HG03108 (cell line): ENCODE measurements around the gene CDC34.
"Not testable (repeated sequence)": the region's sequence is repeated elsewhere in the genome, so short reads cannot be mapped to it uniquely, and the experiment has no call there.

ENCODE experiments used
- ATAC-seq: cut with Tn5 transposase; IDR thresholded peaks from one replicate; pipeline ENCODE4 v1.9.1; 2021; ENCODE audit warnings: moderate library complexity; ENCODE audit not compliant: unreplicated experiment

The CDC34 gene

DNA sequence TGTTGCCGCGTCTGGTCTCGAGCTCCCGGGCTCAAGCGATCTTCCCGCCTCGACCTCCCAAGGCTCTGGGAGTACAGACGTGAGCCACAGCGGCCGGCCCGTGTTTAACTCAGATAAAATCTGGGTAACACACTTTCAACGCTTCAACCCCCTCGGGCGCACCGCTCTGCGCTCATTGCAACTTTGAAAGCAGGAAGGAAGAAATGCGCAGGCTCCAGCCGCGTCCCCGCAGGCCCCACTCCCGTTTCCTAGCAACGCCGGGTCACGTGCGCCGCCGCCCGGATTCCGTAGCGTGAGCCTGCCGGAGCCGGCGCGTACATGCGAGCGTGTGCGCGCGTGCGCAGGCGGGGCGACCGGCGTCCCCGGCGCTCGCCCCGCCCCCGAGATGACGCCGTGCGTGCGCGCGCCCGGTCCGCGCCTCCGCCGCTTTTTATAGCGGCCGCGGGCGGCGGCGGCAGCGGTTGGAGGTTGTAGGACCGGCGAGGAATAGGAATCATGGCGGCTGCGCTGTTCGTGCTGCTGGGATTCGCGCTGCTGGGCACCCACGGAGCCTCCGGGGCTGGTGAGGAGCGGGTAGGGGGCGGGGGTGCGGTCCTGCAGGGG lies 40.7 kb downstream of the CDC34 start, which contains the start of gene BSG:
BSG (plus strand) TSS at position 457 of the 603 bp plus-strand sequence; CDS start at position 496, 39 bp downstream.
- ATAC-seq: peak; percentile 66

DNA sequence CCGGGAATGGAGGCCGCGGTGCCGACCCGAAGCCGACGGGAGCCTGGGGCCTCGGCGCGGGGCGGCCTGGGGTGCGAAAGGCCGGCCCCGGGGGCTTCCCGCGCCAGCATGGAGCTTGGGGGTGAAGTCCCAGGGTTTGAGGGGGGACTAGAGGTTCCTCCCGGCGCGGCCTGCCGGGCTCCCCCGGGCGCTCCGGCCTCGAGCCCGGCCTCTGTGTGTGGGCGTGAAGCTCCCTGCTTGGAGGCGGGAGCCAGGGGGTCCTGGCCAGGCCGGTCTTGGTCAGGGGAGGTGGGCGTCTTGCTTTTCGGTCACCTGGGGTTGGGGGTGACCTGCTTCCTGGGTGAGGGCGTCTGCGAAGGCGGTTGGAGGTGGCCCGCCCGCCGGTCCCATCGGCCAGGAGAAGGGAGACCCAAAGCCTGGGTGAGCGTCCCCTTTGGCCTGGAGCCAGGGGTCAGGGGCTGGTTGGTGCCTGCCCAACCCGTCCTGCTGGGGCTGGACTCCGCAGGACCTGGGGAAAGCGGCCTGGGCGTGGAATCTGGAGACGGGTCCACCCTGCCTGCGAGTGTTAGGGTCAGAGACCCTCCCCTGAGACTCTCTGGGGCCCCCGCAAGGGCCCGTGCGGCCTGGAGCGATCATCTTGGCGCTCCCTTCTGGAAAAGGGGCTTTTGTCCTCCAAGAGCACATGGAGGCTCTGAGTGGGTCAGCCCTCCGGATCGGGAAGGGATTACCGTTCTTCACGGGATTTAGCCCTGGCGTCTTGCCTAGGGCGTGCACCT lies 41.4 kb downstream of the CDC34 start:
- ATAC-seq: peak; percentile 15

DNA sequence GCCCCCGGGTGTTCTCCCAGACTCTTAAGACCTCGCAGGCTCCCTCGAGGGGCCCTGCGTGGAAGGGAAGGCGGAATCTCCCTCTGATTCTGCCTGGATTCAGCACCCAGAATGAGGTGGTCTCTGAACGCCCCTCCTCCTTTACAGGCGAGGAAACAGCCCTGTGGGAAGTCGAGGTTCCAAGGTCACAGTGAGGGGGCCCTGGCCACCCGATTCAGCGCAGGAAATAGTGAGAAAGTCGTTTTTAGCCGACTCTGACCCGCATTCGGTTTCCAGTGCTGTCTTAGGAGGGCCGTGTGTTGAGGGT lies 41.9 kb downstream of the CDC34 start:
- ATAC-seq: no peak

DNA sequence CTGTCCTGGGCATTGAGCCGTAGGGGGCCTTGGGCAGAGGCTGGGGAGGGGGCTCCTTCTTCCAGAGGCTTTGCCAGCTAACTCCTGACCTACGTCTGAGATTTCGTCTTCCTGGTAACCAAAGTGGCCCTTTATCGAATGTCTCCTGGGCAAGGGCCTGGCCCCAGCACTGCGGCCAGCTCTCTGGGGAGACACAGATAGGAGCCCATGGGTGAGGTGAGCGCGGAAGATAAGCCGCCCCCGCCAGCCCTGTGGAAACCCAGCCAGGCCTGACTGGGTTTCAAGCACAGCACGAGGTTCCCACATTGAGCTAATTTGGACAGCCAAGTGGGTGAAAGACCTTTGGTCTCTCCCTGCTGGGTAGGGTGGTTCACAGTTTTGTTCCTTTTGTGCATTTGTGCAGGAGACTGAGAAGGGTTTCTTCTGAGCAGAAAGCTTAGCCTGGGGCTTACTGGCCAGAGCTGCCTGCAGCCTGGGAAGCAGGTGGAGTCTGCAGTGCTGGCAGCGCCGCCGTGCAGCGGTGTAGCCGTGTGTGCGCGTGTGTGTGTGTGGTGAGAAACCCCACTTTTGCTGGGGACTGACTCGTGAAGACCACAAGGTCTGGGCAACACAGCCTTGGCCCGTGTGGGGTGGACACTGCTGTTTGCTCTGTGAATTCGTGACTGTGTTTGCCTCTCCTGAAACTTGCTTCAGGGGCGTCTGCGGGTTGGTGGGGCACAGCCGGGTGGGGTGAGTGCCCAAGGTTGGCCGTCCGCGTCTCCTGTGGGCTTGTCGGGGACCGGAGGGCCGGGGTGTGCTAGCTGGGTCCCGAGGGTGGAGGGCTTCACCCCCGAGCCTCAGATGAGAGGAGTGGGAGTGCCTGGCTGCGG lies 43.3 kb downstream of the CDC34 start:
- ATAC-seq: no peak

DNA sequence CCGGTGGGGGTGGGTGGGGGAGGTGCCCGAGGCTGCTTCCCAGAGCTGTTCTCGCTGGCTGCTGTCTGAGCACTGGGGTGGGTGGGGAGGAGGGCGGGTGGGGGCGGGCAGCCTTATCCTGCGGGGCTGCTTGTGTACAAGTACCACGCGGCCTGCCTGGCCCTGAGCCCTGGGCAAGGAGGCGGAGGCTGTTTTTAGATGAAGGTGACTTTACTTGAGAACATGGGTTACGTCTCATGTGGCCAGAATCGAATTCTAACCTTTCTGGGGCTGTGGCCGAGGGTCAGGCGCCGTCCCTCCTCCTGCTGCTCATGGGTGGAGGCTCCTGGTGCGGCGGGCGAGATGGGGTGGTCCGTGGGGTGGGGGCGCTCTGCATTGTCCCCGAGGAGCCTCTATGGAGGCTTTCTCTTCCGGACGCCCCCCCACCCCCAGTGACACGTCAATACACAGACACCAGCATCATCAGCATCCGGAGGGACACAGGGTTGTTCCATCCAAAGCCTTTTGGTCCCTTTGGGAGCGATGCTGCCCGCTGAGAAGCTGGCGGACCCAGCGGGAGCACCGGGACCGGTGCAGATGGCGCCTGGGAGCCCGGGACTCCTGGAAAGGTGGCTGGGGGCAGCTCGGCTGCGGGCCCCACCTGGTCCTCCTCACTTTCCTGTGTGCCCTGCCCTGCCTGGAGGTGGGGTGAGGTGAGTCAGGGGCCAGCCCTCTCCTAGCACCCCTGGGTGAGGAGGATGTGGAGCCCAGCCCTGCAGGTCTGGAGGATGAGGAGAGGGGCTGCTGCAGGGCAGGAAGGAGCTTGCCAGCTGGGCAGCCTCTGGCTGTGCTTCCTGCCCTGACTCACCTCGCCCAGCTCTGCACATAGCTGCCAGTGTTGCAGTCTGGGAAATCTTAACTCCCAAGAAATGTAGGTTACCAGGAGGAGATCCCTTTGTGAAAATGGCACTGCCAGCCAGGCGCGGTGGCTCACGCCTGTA lies 44.3 kb downstream of the CDC34 start:
- ATAC-seq: no peak

DNA sequence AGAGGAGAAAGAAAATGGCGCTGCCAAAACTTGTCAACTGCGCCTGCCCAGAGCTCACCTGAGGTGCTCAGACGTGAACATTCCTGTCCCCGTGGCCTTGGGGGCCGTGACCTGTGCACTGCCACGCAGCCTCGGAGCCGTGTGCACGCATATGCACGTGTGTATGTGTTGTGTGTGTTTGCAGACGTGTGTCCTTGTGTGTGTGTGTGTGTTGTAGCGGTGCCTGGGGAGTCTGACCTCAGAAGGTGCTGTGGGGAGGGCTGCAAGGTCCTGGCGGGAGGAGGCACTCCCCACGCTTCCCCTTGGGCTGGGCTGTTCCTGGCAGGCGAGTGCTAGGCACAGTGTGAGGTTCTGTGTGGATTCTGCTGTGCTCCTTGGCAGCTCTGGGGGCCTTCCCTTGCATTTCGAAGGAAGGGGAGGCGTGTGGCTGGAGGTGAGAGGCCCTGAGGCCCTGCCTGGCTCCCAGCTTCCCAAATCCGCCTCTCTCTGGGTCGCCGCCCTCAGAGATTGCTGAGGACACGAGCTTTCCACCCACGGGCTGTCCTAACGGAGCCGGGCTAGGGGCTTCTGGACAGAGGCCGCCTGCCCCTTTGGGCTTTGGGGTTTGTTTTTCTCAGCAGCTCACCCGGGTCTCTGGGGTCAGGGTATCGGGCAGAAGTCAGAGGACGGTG lies 45.3 kb downstream of the CDC34 start:
- ATAC-seq: no peak

DNA sequence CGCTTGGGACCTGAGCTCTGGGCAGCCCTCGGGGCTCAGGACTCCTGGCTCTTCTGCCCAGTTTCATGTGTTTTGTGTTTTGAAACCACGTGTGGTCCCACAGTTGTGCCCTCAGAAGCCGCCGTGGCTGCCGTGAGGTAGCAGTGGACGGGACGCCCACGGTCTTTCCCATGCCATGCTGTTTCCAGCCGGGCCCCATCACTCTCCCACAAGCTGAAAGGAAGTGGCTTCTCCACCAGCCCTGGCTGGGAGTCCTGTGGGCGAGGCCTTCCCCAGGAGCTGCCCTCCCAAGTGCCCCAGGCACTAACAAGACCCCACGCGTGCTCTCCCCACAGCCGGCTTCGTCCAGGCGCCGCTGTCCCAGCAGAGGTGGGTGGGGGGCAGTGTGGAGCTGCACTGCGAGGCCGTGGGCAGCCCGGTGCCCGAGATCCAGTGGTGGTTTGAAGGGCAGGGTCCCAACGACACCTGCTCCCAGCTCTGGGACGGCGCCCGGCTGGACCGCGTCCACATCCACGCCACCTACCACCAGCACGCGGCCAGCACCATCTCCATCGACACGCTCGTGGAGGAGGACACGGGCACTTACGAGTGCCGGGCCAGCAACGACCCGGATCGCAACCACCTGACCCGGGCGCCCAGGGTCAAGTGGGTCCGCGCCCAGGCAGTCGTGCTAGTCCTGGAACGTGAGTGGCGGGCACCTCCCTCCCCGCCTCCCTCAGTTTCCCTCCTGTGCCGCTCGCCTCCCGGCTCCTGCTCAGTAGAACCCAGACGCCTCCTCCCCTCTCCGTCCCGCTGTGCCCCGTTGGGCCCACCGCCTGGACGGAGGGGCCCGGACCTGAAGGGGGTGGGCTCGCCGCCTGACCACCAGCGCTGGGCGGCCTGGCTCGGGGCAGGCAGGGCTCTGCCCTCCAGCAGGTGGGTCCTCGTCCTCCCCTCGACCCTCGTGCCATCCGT lies 46.2 kb downstream of the CDC34 start:
- no peak for ATAC-seq

DNA sequence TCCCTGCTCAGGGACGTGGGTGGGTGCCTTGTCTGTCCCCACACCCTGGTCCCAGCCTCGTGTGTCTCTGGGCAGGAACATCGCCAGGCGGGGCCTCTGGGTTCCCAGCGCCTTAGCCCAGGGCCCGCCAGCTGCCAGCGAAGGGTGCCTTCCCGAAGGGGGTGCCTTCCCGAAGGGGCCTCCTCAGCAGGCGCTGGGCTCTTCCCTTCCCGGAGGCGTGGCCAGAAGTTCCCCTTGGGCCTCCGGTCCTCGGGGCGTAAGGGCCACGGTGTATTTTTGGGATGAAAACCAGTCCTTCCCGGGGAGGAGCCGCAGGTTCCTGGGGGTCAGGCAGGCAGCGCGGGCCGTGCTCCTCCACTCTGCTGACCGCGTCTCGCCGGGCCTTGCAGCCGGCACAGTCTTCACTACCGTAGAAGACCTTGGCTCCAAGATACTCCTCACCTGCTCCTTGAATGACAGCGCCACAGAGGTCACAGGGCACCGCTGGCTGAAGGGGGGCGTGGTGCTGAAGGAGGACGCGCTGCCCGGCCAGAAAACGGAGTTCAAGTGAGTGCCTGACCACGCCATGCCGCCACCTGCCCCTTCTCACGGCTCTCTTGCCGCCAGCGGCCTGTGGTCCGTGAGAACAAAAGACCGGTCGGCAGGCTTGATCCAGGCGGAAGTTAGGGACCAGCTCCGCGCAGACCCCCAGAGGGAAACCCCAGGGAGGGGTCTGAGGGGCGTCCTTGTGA lies 47.7 kb downstream of the CDC34 start:
- ATAC-seq: no peak

DNA sequence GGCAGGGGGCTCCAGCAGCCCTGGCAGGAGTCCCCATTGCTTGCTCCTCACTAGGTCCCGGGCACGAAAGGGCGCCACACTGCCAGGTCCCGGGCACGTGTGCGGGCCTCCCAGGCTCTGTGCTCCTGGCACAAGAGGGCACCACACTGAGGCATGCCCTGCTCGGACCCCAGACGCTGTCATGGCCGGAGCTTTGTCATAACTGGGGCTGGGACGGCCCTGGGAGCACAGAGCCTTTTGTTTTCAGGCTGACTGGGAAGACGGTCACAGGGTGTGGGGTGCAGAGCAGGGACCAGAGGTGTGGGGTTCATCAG lies 48.2 kb downstream of the CDC34 start:
- ATAC-seq: no peak

DNA sequence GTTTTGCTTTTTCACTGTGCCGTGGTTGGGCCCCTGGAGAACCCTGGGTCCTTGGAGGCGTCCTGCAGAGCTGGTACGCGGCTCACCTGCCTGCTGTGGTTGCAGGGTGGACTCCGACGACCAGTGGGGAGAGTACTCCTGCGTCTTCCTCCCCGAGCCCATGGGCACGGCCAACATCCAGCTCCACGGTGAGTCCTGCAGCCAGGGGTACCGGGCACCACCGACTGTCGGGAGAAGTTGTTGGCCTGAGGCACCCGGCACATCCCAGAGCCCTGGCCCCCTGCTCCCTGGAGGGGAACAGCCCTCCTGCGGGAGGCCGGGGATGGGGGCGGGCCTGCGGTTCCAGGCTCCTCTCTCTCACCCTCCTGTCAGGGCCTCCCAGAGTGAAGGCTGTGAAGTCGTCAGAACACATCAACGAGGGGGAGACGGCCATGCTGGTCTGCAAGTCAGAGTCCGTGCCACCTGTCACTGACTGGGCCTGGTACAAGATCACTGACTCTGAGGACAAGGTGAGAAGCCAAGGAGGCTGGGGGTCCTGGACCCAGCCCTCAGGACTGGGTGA lies 48.8 kb downstream of the CDC34 start:
- ATAC-seq: no peak

DNA sequence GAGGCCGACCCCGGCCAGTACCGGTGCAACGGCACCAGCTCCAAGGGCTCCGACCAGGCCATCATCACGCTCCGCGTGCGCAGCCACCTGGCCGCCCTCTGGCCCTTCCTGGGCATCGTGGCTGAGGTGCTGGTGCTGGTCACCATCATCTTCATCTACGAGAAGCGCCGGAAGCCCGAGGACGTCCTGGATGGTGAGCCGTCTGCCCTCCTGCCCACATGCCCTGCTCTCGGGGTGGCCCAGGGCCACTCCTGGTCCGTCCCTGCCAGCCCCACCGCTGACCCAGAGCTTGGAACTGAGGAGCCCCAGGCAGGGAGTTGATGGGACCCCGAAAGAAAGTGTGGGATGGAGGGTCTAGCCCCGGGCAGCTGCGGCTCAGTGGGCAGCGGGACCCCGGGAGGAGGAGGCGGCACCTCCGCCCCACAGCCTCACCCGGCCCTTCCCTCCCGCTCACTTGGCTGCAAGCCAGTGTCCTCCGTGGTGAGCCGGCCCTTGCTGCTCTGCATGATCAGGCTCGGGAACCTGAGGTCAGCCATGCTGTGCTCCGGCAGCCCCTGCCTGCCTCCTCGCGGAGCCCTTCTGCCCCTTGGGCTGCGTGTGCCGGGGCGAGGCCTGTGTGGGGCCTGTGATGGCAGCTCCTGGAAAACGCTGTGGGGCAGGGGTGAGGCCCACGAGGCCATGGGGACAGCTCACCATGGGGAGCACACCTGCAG lies 50.0 kb downstream of the CDC34 start:
- ATAC-seq: no peak

DNA sequence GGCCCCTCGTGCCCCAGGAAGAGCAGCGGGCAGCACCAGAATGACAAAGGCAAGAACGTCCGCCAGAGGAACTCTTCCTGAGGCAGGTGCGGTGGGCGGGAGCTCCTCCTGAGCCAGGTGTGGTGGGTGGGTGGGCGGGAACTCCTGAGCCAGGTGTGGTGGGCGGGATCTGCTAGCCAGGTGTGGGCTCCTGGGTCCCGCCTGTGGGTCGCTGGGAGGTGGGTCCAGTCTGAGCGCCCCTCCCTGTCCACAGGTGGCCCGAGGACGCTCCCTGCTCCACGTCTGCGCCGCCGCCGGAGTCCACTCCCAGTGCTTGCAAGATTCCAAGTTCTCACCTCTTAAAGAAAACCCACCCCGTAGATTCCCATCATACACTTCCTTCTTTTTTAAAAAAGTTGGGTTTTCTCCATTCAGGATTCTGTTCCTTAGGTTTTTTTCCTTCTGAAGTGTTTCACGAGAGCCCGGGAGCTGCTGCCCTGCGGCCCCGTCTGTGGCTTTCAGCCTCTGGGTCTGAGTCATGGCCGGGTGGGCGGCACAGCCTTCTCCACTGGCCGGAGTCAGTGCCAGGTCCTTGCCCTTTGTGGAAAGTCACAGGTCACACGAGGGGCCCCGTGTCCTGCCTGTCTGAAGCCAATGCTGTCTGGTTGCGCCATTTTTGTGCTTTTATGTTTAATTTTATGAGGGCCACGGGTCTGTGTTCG lies 51.1 kb downstream of the CDC34 start:
- no peak for ATAC-seq

DNA sequence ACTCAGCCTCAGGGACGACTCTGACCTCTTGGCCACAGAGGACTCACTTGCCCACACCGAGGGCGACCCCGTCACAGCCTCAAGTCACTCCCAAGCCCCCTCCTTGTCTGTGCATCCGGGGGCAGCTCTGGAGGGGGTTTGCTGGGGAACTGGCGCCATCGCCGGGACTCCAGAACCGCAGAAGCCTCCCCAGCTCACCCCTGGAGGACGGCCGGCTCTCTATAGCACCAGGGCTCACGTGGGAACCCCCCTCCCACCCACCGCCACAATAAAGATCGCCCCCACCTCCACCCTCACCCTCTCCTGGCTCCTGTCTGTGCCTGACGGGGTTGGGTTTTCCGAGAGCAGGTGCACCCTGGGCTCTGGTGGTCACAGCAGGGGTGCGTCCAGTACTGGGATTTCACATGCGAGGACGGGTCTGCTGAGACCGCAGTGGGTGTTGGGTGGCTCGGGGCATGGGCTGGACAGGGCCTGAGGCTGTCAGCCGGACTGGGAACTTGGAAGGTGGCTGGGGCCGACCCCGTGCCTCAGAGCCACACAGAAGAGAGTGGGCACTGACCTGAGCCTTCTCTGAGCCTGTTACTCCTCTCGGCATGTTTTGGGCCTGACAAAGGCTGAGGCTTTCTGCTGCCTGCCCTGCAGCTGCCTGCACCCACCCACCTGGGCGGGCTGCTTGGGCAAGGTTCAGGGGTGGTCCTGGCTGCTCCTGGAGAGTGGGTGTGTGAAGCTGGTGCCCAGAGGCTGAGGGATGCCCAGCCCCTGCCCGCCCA lies 51.8 kb downstream of the CDC34 start:
- ATAC-seq: no peak

DNA sequence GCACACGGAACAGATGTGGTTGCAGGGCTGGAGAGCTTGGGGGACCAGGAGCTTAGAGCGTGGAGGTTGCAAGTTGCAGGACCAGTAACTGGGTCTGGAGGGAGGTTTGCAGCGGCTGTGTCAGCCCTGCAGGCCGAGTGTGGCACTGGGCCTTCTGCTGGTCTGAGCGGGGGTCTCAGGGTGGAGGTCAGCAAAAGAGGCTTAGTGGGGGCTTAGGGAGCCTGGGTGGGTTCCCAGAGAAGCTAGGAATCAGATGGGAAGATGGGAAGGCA lies 52.3 kb downstream of the CDC34 start:
- ATAC-seq: no peak

DNA sequence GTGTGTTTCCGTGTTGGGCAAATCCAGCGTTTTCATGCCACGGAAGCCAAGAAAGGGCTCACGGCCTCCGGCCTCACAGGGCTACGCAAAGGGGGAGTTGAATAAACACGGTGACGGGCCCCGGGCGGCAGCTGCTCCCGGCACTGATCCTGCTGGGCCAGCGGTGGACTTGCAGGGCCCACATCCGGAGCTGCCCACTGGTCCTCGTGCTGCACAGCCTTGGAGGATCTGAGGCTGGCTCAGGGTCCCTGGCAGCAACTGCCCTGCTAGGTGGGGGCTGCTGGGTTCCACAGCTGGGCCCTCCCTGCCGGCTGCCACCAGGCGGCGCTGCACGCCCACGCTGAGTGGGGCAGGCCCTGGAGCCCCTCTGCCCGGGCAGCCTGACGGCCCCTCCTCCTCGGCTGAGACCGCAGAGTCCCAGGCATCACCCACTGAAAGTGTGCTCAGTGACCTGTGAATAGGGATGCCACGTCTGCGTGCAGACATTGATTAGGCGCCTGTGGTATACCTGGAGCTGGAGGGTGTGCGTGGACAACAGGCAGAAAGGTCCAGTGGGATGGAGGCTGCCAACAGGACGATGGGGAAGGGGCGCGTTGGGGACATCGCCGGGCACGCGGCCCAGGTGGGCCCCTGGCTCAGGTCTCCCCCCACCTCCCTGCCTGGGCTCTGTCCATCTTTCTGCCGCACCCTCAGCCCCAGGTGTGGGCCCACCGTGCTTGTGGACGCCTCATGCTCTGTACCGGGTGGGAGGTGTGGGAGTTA lies 52.9 kb downstream of the CDC34 start:
- ATAC-seq: no peak

DNA sequence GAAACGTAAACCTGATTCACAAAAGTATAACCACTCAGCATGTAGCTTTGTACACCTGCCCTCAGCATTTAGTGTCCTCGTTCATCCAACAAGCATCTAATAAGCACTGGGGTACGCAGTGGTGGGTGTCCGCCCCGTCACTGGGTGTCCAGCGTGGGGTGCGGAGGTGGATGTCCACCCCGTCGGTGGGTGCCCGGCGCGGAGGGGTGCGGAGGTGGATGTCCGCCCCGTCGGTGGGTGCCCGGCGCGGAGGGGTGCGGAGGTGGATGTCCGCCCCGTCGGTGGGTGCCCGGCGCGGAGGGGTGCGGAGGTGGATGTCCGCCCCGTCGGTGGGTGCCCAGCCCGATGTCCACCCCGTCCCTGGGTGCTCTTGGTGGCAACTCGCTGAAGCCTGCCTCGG lies 53.6 kb downstream of the CDC34 start:
- not testable (repeated sequence) for ATAC-seq
